ENCODE measurements around the gene RAB27B. TPM values are rescaled to one million over a fixed set of nuclear protein-coding genes. Genes with fewer than 3 reads are reported as not detected.

Gene RAB27B
- total RNA-seq, 1 donor from 2014 or later: 0.41 TPM

DNA sequence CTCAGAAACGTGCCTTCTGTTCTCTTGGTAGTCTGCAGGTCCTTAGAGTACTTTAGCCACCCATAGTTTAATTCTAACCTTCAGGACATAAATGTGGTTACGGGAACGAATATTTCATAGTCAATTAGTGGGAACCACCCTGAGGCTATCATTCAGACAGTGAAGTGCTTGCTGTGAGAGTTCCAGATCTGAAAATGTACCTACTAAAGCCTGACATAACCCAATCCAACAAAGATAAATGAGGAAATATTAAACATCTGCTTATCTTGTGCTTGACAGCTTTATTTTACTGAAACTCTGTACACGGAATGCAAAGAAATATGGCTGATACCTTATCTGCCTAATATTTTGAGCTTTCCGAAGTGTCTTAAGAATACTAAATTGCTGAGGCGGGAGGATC lies 43.0 kb downstream of the RAB27B start:
- no peak for DNase-seq (ENCODE audit: low spot score)
- peaks cover 2% of the 10 kb centered on the region for H3K27me3 Mint-ChIP-seq (ENCODE audit: unreplicated experiment)
- no peak overlapping the region for H3K27ac Mint-ChIP-seq (ENCODE audit: unreplicated experiment)
- H3K4me3 Mint-ChIP-seq (ENCODE audit: unreplicated experiment): no peak overlapping the region
- no peaks in the 10 kb centered on the region for H3K9me3 Mint-ChIP-seq (ENCODE audit: unreplicated experiment)
- H3K36me3 Mint-ChIP-seq (ENCODE audit: low read depth, unreplicated experiment): no peaks in the 10 kb centered on the region
- no peaks in the 10 kb centered on the region for H3K4me1 Mint-ChIP-seq (ENCODE audit: unreplicated experiment)
- TF ChIP-seq CTCF (IDR thresholded peaks at IDR 0.05; ENCODE audit: unreplicated experiment): no peak

- no peak for TF ChIP-seq CTCF (IDR thresholded peaks at IDR 0.05; ENCODE audit: unreplicated experiment)
- Mint-ChIP-seq H3K36me3 (ENCODE audit: low read depth, unreplicated experiment) (no peaks in the 10 kb centered on the region), H3K27ac (ENCODE audit: unreplicated experiment) (no peak overlapping the region), H3K27me3 (ENCODE audit: unreplicated experiment) (peaks cover 4% of the 10 kb centered on the region), H3K4me3 (ENCODE audit: unreplicated experiment) (no peak overlapping the region), H3K9me3 (ENCODE audit: unreplicated experiment) (no peaks in the 10 kb centered on the region), H3K4me1 (ENCODE audit: unreplicated experiment) (no peaks in the 10 kb centered on the region)
- no peak for DNase-seq (ENCODE audit: low spot score)
Observed at GRCh38 chr18:54872681-54873080, 44.4 kb downstream of the RAB27B start.

GRCh38 chr18:54873884-54874255 lies 45.6 kb downstream of the RAB27B start:
- DNase-seq (ENCODE audit: low spot score): no peak
- Mint-ChIP-seq H3K9me3 (ENCODE audit: unreplicated experiment) (no peaks in the 10 kb centered on the region), H3K27me3 (ENCODE audit: unreplicated experiment) (peaks cover 4% of the 10 kb centered on the region), H3K36me3 (ENCODE audit: low read depth, unreplicated experiment) (no peaks in the 10 kb centered on the region), H3K27ac (ENCODE audit: unreplicated experiment) (no peak overlapping the region), H3K4me3 (ENCODE audit: unreplicated experiment) (no peak overlapping the region), H3K4me1 (ENCODE audit: unreplicated experiment) (no peaks in the 10 kb centered on the region)
- TF ChIP-seq CTCF (IDR thresholded peaks at IDR 0.05; ENCODE audit: unreplicated experiment): no peak

- no peak for DNase-seq (ENCODE audit: low spot score)
- no peak for TF ChIP-seq CTCF (IDR thresholded peaks at IDR 0.05; ENCODE audit: unreplicated experiment)
- no peaks in the 10 kb centered on the region for H3K36me3 Mint-ChIP-seq (ENCODE audit: low read depth, unreplicated experiment)
- no peaks in the 10 kb centered on the region for H3K9me3 Mint-ChIP-seq (ENCODE audit: unreplicated experiment)
- H3K27me3 Mint-ChIP-seq (ENCODE audit: unreplicated experiment): peaks cover 4% of the 10 kb centered on the region
- no peak overlapping the region for H3K4me3 Mint-ChIP-seq (ENCODE audit: unreplicated experiment)
- peaks cover 3% of the 10 kb centered on the region for H3K4me1 Mint-ChIP-seq (ENCODE audit: unreplicated experiment)
- H3K27ac Mint-ChIP-seq (ENCODE audit: unreplicated experiment): no peak overlapping the region
Observed at GRCh38 chr18:54875063-54875462, 46.8 kb downstream of the RAB27B start.

DNA sequence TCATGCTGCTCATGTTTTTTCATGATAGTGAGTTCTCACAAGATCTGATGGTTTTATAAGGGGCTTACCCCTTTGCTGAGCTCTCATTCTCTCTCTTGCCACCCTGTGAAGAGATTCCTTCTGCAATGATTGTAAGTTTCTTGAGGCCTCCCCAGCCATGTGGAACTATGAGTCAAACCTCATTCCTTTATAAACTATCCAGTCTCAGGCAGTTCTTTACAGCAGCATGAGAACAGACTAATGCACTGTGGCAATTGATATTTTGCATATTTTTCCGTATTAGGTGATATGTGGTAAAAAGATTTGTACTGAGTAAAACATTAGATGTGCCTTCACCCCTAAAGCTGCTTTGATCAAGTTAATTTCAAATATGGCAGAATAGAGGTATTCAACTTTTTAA lies 48.8 kb downstream of the RAB27B start:
- no peak for DNase-seq (ENCODE audit: low spot score)
- Mint-ChIP-seq H3K4me1 (ENCODE audit: unreplicated experiment) (peaks cover 10% of the 10 kb centered on the region), H3K36me3 (ENCODE audit: low read depth, unreplicated experiment) (no peaks in the 10 kb centered on the region), H3K4me3 (ENCODE audit: unreplicated experiment) (no peak overlapping the region), H3K27ac (ENCODE audit: unreplicated experiment) (no peak overlapping the region), H3K27me3 (ENCODE audit: unreplicated experiment) (peaks cover 4% of the 10 kb centered on the region), H3K9me3 (ENCODE audit: unreplicated experiment) (no peaks in the 10 kb centered on the region)
- TF ChIP-seq CTCF (IDR thresholded peaks at IDR 0.05; ENCODE audit: unreplicated experiment): no peak
